Astrocyte of the cerebellum (primary cell): ENCODE results near the gene AGT.

Source experiments
- DNase-seq: peaks from one replicate; pipeline ENCODE4 v3.0.0-alpha.2; 2011; ENCODE audit warnings: low read depth
- H3K4me3 ChIP-seq: 2 replicates; pipeline ENCODE4 v1.5.1; 2011; ENCODE audit warnings: mild to moderate bottlenecking, low read depth, low read length, moderate library complexity
- in situ Hi-C: cut with HindIII; loops from 2 replicates; pipeline ENCODE4 v1.10.0; 2017; ENCODE audit warnings: low sequenced_read_pairs
- TF ChIP-seq, protein P1 (sequence below): IDR thresholded peaks from 2 replicates; pipeline ENCODE4 v1.5.1; 2012; ENCODE audit warnings: low read length, low read depth, moderate library complexity, mild to moderate bottlenecking; ENCODE audit errors: missing control alignments

AGT gene

GRCh38 chr1:230693777-230694176, 20.1 kb downstream of the AGT start:
- H3K4me3 ChIP-seq = no peak overlapping the region
- DNase-seq = no peak
- in situ Hi-C loops = no loop called here
- TF ChIP-seq, protein P1, sequence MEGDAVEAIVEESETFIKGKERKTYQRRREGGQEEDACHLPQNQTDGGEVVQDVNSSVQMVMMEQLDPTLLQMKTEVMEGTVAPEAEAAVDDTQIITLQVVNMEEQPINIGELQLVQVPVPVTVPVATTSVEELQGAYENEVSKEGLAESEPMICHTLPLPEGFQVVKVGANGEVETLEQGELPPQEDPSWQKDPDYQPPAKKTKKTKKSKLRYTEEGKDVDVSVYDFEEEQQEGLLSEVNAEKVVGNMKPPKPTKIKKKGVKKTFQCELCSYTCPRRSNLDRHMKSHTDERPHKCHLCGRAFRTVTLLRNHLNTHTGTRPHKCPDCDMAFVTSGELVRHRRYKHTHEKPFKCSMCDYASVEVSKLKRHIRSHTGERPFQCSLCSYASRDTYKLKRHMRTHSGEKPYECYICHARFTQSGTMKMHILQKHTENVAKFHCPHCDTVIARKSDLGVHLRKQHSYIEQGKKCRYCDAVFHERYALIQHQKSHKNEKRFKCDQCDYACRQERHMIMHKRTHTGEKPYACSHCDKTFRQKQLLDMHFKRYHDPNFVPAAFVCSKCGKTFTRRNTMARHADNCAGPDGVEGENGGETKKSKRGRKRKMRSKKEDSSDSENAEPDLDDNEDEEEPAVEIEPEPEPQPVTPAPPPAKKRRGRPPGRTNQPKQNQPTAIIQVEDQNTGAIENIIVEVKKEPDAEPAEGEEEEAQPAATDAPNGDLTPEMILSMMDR = no peak

- no peak overlapping the region for H3K4me3 ChIP-seq
- in situ Hi-C loops = no loop called here
- no peak for DNase-seq
- TF ChIP-seq, protein P1 = no peak
These were observed 20.7 kb downstream of the AGT start for GRCh38 chr1:230693221-230693620.

GRCh38 chr1:230691615-230692014, 22.3 kb downstream of the AGT start:
- TF ChIP-seq, protein P1 = no peak
- in situ Hi-C loops = no loop called here
- H3K4me3 ChIP-seq = no peak overlapping the region
- no peak for DNase-seq

GRCh38 chr1:230690101-230690500, 23.8 kb downstream of the AGT start:
- H3K4me3 ChIP-seq = no peak overlapping the region
- DNase-seq = no peak
- in situ Hi-C loops = no loop called here
- TF ChIP-seq, protein P1 = no peak

GRCh38 chr1:230686747-230687146, 27.2 kb downstream of the AGT start:
- in situ Hi-C loops = no loop called here
- TF ChIP-seq, protein P1 = no peak
- no peak overlapping the region for H3K4me3 ChIP-seq
- DNase-seq = no peak

DNA sequence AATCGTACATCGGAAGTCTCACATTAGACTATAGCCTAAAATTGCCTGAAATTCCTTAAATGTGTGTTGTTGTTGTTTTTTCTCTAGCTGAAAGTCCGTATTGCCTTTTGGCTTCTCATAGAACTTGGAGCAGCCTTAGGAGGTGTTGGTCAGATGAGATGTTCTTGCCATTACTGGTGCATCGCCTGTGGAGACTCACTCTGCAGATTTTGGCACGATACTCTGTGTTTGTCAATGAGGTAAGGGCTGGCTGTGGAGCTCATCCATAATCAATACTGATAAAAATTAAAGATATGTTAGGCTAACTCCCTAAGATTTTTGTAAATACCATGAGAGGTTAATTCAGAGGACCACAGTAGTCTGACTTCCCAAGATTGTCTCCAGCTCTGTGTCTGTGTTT, 28.9 kb downstream of the AGT start:
- H3K4me3 ChIP-seq = no peak overlapping the region
- in situ Hi-C loops = no loop called here
- TF ChIP-seq, protein P1 = no peak
- no peak for DNase-seq

- no peak for DNase-seq
- no peak overlapping the region for H3K4me3 ChIP-seq
- in situ Hi-C loops = no loop called here
- TF ChIP-seq, protein P1 = no peak
These were observed 29.8 kb downstream of the AGT start for GRCh38 chr1:230684146-230684545.
